ENCODE data around the gene ZMIZ1.

GRCh38 chr10:79024720-79025198 lies 44.0 kb upstream of the ZMIZ1 start:
- no peak for TF ChIP-seq CTCF (conservative IDR thresholded peaks at IDR 0.05; ENCODE audit: low read depth, low read length)
- TF ChIP-seq EZH2 (IDR thresholded peaks at IDR 0.05; ENCODE audit: borderline replicate concordance, low read depth, low read length, poor library complexity, severe bottlenecking): no peak
